Kidney (tissue), 14 donors: ENCODE data around the gene CCDC24. TPM values are rescaled to one million over a fixed set of nuclear protein-coding genes. Genes with fewer than 3 reads are reported as not detected.

ENCODE experiments used
- DNase-seq, 5 donors: peaks; one replicate each; pipeline ENCODE4 v3.0.0-alpha.2; 2013 to 2020
- FAIRE-seq: peaks from 2 replicates; lab custom pipeline; 2012; peaks lifted over from hg19 to GRCh38; lab: Jason Lieb, UNC
- H3K27ac ChIP-seq, 2 donors: one replicate each; pipeline ENCODE4 v1.7.0; 2013; ENCODE audit warnings: low read depth in 2 of 2, low read length in 2 of 2, inconsistent platforms in 1 of 2
- H3K27me3 ChIP-seq: one replicate; pipeline ENCODE4 v1.7.1; 2013; ENCODE audit warnings: low read length, inconsistent platforms; ENCODE audit not compliant: control insufficient read depth, insufficient read depth
- H3K36me3 ChIP-seq, 3 donors: one replicate each; pipeline versions ENCODE4 v1.7.0 to v1.7.1; 2013; ENCODE audit warnings: low read length in 3 of 3, control low read depth in 1 of 3, inconsistent platforms in 1 of 3; ENCODE audit not compliant: insufficient read depth in 3 of 3, control insufficient read depth in 2 of 3
- H3K4me1 ChIP-seq, 3 donors: one replicate each; pipeline versions ENCODE4 v1.7.0 to v1.7.1; 2013; ENCODE audit warnings: low read length in 3 of 3, inconsistent platforms in 1 of 3, low read depth in 1 of 3; ENCODE audit not compliant: control insufficient read depth in 2 of 3, insufficient read depth in 2 of 3
- H3K4me3 ChIP-seq, 3 donors: one replicate each; pipeline versions ENCODE4 v1.7.0 to v1.8.1; 2013; ENCODE audit warnings: low read length in 3 of 3, control low read depth in 1 of 3, inconsistent platforms in 1 of 3
- H3K9ac ChIP-seq, 3 donors: one replicate each; pipeline versions ENCODE4 v1.7.0 to v1.7.1; 2013; ENCODE audit warnings: low read length in 3 of 3, control low read depth in 1 of 3, inconsistent platforms in 1 of 3
- H3K9me3 ChIP-seq, 3 donors: one replicate each; pipeline versions ENCODE4 v1.7.0 to v1.7.1; 2013; ENCODE audit warnings: low read length in 3 of 3, control low read depth in 1 of 3, inconsistent platforms in 1 of 3; ENCODE audit not compliant: control insufficient read depth in 2 of 3, insufficient read depth in 1 of 3
- CTCF ChIP-seq: IDR thresholded peaks from 3 replicates; pipeline ENCODE4 v1.5.1; 2012; ENCODE audit warnings: mild to moderate bottlenecking, moderate library complexity, borderline replicate concordance; ENCODE audit not compliant: insufficient read depth; ENCODE audit errors: extremely low read depth
- intact Hi-C: fragments of 100-400 bp; cut with DNase I; formaldehyde crosslinking; loops from one replicate; pipeline ENCODE4 v1.11.1; 2022
- polyA plus RNA-seq: library from polyadenylated mRNA; stranded (reverse); fragments of 350-450 nt; fragmentation: Illumina TruSeq; extraction: RNeasy Lipid Tissue Mini Kit (QIAGEN cat#74804); gene quantifications from one replicate; pipeline ENCODE4 v1.2.3, GENCODE V29; 2014; ENCODE audit warnings: low read depth, low replicate concordance; ENCODE audit not compliant: insufficient read depth
- total RNA-seq: library from RNA; stranded (reverse); fragmentation: NEBNext Ultra II Directional; extraction: Animal tissue kit (Norgen Biotek cat#: 25700); gene quantifications from one replicate; pipeline ENCODE4 v1.2.1, GENCODE V29; 2021
- donor health status: control.
- donor health status: control.
- donor health status: control.
- donor health status: control.
- donor health status: control.
- donor health status: DM: yes; HTN: yes; CAD: no.
- donor health status: Normal renal cell carcinoma (clear cell type).

CCDC24 gene
- total and polyA plus RNA-seq, 2 donors from 2014 or later, result 24.3 to 35.6 TPM

GRCh38 chr1:43945674-43946235 lies 45.6 kb upstream of the CCDC24 start:
- peak overlapping the region; percentile 63 to 88 (median 64) for H3K4me3 ChIP-seq
- peaks cover 0 to 35% (median 14%) of the 10 kb centered on the region in 3 donors for H3K4me1 ChIP-seq
- no peak for FAIRE-seq
- no peaks in the 10 kb centered on the region for H3K9me3 ChIP-seq
- intact Hi-C loops, result no loop called here
- peak overlapping the region; percentile 19 to 93 (median 51) for H3K9ac ChIP-seq
- TF ChIP-seq CTCF, result no peak
- DNase-seq, result peak in 2 of 5 donors; percentile 6 to 20
- no peaks in the 10 kb centered on the region for H3K27me3 ChIP-seq
- peak overlapping the region; percentile 82 to 99 for H3K27ac ChIP-seq
- H3K36me3 ChIP-seq, result peaks cover 0 to 12% (median 0%) of the 10 kb centered on the region in 3 donors

- FAIRE-seq (no peak), DNase-seq (peak; percentile 97 to 98 (median 98))
- H3K27ac ChIP-seq, result peak within 1 kb of the TSS; percentile 99
- H3K27me3 ChIP-seq, result no peaks in the 10 kb centered on the region
- peaks cover 0 to 35% (median 17%) of the 10 kb centered on the region in 3 donors for H3K4me1 ChIP-seq
- no peaks in the 10 kb centered on the region for H3K9me3 ChIP-seq
- intact Hi-C loops, result no loop called here
- TF ChIP-seq CTCF, result peak; percentile 82
- peaks cover 0 to 12% (median 0%) of the 10 kb centered on the region in 3 donors for H3K36me3 ChIP-seq
- H3K9ac ChIP-seq, result peak within 1 kb of the TSS; percentile 80 to 96 (median 93)
- peak within 1 kb of the TSS; percentile 84 to 97 (median 88) for H3K4me3 ChIP-seq
Measured at GRCh38 chr1:43946236-43947060, 45.0 kb upstream of the CCDC24 start, which contains the start of gene IPO13. Gene IPO13, plus strand, starts transcription at chr1:43946950. Its CDS starts 651 bp downstream, at chr1:43947601.

- Histone ChIP-seq H3K4me1 (peaks cover 0 to 35% (median 21%) of the 10 kb centered on the region in 3 donors), H3K9ac (peak overlapping the region; percentile 80 to 96 (median 93)), H3K9me3 (no peaks in the 10 kb centered on the region), H3K4me3 (peak overlapping the region; percentile 84 to 97 (median 88)), H3K27ac (peak overlapping the region; percentile 99), H3K27me3 (no peaks in the 10 kb centered on the region), H3K36me3 (peaks cover 0 to 12% (median 0%) of the 10 kb centered on the region in 3 donors)
- intact Hi-C loops, result no loop called here
- TF ChIP-seq CTCF, result no peak
- DNase-seq (peak in 1 of 5 donors; percentile 53), FAIRE-seq (no peak)
Measured at GRCh38 chr1:43947061-43947873, 44.1 kb upstream of the CCDC24 start.
